GM19328 (cell line): ENCODE measurements around the gene DYNLT2.
"Not testable (repeated sequence)": the region's sequence is repeated elsewhere in the genome, so short reads cannot be mapped to it uniquely, and the experiment has no call there.

Experiments
- ATAC-seq: cut with Tn5 transposase; IDR thresholded peaks from one replicate; pipeline ENCODE4 v1.9.1; 2021; ENCODE audit warnings: mild to moderate bottlenecking, moderate library complexity; ENCODE audit not compliant: unreplicated experiment

The DYNLT2 gene

GRCh38 chr6:169701954-169702839 is 49.2 kb downstream of the DYNLT2 start, which contains the start of the genes C6orf120 and WDR27:
Gene C6orf120, plus strand, starts transcription at chr6:169702126. Its CDS starts 334 bp downstream, at chr6:169702460.
Gene WDR27, minus strand, starts transcription at chr6:169702029. Its CDS starts 13,024 bp downstream, at chr6:169689005.
- peak; percentile 93 for ATAC-seq

GRCh38 chr6:169701311-169701953 is 49.9 kb downstream of the DYNLT2 start:
- ATAC-seq = peak; percentile 12

GRCh38 chr6:169700296-169700695 is 51.1 kb downstream of the DYNLT2 start:
- no peak for ATAC-seq

- ATAC-seq = not testable (repeated sequence)
Observed at GRCh38 chr6:169697115-169697514, 54.3 kb downstream of the DYNLT2 start.

GRCh38 chr6:169695131-169695530 is 56.2 kb downstream of the DYNLT2 start:
- no peak for ATAC-seq

- ATAC-seq = no peak
Observed at GRCh38 chr6:169692516-169692915, 58.9 kb downstream of the DYNLT2 start.

- ATAC-seq = no peak
Observed at GRCh38 chr6:169691260-169691659, 60.1 kb downstream of the DYNLT2 start.
